ENCODE data around the gene FRMD4A. TPM values are rescaled to one million over a fixed set of nuclear protein-coding genes. Genes with fewer than 3 reads are reported as not detected.

The FRMD4A gene
- total and polyA plus RNA-seq, 8 donors, result 6.9 to 25.3 (median 11.3) TPM

DNA sequence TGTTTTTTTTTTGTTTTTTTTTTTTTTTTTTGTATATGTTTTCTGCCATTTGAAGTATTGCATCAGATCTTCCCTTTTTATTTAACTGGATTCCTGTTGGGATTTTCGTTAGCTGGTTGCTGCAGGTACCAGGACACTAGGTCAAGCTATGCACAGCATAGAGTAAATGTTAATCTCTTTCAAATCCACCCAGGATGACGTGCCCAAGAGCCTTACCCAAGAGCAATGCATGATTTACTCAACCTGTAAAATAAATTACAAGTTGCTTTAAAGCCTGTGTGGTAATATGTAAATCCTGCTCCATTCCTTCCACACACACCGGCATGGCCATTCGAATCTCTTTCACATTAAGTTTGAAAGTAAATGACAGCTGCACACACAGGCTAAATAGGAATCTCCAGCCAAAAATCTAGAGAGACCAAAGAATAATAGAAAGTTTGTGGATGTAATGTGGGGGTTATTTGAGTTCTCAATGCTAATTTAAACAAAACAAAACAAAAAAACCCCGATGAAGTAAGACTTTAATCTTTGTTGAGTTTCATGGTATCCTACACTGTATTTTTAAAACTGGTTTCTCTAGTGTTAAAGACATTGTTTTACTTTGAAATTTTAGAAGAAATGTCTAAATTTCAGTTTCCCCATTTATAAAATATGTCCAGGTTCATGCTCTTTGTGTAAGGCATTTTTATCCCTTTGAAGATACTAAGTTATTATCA lies 167.9 kb downstream of the FRMD4A start:
- H3K4me1 ChIP-seq, result peaks cover 0 to 8% (median 0%) of the 10 kb centered on the region in 4 donors
- H3K4me3 ChIP-seq, result no peak overlapping the region
- H3K27ac ChIP-seq, result no peak overlapping the region
- no peaks in the 10 kb centered on the region for H3K9me3 ChIP-seq
- 37 to 49% (median 43%) methylated on average over 5 of the region's 5 CpGs for WGBS, 5 donors
- H3K36me3 ChIP-seq, result no peaks in the 10 kb centered on the region
- H3K27me3 ChIP-seq, result peaks cover 0 to 47% (median 16%) of the 10 kb centered on the region in 3 donors
- intact Hi-C loops (cut with DNase I; ENCODE audit: low total_unique reads), result no loop called here
- TF ChIP-seq, protein P1, sequence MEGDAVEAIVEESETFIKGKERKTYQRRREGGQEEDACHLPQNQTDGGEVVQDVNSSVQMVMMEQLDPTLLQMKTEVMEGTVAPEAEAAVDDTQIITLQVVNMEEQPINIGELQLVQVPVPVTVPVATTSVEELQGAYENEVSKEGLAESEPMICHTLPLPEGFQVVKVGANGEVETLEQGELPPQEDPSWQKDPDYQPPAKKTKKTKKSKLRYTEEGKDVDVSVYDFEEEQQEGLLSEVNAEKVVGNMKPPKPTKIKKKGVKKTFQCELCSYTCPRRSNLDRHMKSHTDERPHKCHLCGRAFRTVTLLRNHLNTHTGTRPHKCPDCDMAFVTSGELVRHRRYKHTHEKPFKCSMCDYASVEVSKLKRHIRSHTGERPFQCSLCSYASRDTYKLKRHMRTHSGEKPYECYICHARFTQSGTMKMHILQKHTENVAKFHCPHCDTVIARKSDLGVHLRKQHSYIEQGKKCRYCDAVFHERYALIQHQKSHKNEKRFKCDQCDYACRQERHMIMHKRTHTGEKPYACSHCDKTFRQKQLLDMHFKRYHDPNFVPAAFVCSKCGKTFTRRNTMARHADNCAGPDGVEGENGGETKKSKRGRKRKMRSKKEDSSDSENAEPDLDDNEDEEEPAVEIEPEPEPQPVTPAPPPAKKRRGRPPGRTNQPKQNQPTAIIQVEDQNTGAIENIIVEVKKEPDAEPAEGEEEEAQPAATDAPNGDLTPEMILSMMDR (IDR thresholded peaks at IDR 0.05), result no peak
- TF ChIP-seq POLR2AphosphoS5 (IDR thresholded peaks at IDR 0.05), result no peak
- no peak for TF ChIP-seq EP300 (IDR thresholded peaks at IDR 0.05)
- no peak for TF ChIP-seq POLR2A (IDR thresholded peaks at IDR 0.05)
- DNase-seq, result no peak

DNA sequence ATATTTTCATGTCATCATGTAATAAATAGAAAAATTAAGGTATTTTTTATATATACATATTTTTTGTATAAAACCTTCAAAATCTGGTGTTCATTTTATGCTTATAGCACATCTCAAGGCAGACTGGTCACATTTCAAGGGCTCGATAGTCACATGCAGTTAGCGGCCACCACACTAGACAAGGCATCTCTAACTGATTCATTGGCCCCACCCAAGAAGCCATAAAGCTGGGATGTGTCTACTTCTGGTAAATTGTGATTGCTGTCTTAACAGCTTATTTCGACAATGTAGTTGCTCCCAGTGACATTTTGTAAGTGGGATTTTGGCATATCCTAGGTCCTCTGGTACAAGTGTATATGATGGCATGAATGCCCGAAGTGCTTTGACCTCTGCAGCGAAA lies 168.7 kb downstream of the FRMD4A start:
- Histone ChIP-seq H3K27ac (no peak overlapping the region), H3K27me3 (peaks cover 0 to 43% (median 13%) of the 10 kb centered on the region in 3 donors), H3K9me3 (no peaks in the 10 kb centered on the region), H3K4me3 (no peak overlapping the region), H3K36me3 (no peaks in the 10 kb centered on the region), H3K4me1 (peaks cover 0 to 8% (median 0%) of the 10 kb centered on the region in 4 donors)
- intact Hi-C loops (cut with DNase I; ENCODE audit: low total_unique reads), result no loop called here
- no peak for DNase-seq
- no peak for TF ChIP-seq POLR2AphosphoS5 (IDR thresholded peaks at IDR 0.05)
- TF ChIP-seq EP300 (IDR thresholded peaks at IDR 0.05), result no peak
- TF ChIP-seq, protein P1 (IDR thresholded peaks at IDR 0.05), result no peak
- TF ChIP-seq POLR2A (IDR thresholded peaks at IDR 0.05), result no peak
- WGBS, 5 donors, result 92 to 98% (median 93%) methylated on average over 5 of the region's 5 CpGs

DNA sequence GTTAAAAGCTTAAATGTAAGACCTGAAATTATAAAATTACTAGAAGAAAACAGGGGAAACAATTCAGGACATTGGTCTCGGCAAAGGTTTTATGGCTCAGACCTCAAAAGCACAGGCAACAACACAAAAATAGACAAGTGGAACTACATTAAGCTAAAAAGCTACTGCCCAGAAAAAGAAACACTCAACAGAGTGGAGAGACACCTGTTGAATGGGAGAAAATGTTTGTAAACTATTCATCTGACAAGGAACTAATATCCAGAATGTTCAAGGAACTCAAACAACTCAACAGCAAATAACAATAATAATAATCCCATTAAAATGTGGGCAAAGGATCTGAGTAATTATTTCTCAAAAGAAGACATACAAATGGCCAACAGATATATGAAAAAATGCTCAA lies 170.4 kb downstream of the FRMD4A start:
- Histone ChIP-seq H3K36me3 (no peaks in the 10 kb centered on the region), H3K4me3 (no peak overlapping the region), H3K9me3 (peaks cover 0 to 6% (median under 1%) of the 10 kb centered on the region in 4 donors), H3K27ac (no peak overlapping the region), H3K4me1 (peaks cover 0 to 8% (median 0%) of the 10 kb centered on the region in 4 donors), H3K27me3 (peaks cover 0 to 42% (median 13%) of the 10 kb centered on the region in 3 donors)
- TF ChIP-seq, protein P1 (IDR thresholded peaks at IDR 0.05), result no peak
- no peak for TF ChIP-seq POLR2AphosphoS5 (IDR thresholded peaks at IDR 0.05)
- TF ChIP-seq POLR2A (IDR thresholded peaks at IDR 0.05), result no peak
- TF ChIP-seq EP300 (IDR thresholded peaks at IDR 0.05), result no peak
- intact Hi-C loops (cut with DNase I; ENCODE audit: low total_unique reads), result no loop called here
- DNase-seq, result no peak
- WGBS, 5 donors, result 84 to 100% (median 95%) methylated on average over 1 of the region's 1 CpG

DNA sequence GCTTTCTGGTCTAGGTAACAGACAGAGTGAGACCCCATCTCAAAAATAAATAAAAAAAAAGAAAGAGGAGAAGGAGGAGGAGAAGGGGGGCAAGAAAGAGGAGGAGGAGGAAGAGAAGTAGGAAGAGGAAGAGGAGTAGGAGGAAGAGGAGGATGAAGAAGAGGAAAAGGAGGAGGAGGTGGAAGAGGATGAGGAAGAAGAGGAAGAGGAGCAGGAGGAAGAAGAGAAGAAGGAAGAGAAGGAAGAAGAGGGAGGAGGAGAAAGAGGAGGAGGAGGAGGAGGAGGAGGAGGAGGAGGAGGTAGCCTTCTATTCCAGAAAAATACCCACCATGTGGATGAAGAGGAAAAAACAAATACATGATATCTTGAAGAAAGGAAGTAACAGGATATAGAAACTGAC lies 172.1 kb downstream of the FRMD4A start:
- H3K27me3 ChIP-seq, result peaks cover 0 to 35% (median 5%) of the 10 kb centered on the region in 3 donors
- no peak for DNase-seq
- TF ChIP-seq POLR2A (IDR thresholded peaks at IDR 0.05), result no peak
- TF ChIP-seq, protein P1 (IDR thresholded peaks at IDR 0.05), result no peak
- no peak for TF ChIP-seq POLR2AphosphoS5 (IDR thresholded peaks at IDR 0.05)
- no peak for TF ChIP-seq EP300 (IDR thresholded peaks at IDR 0.05)
- H3K9me3 ChIP-seq, result peaks cover 0 to 7% (median 2%) of the 10 kb centered on the region in 4 donors
- no peak overlapping the region for H3K27ac ChIP-seq
- peaks cover 0 to 8% (median 0%) of the 10 kb centered on the region in 4 donors for H3K4me1 ChIP-seq
- intact Hi-C loops (cut with DNase I; ENCODE audit: low total_unique reads), result no loop called here
- H3K36me3 ChIP-seq, result no peaks in the 10 kb centered on the region
- H3K4me3 ChIP-seq, result no peak overlapping the region

All from stomach (tissue), 9 donors.